ENCODE measurements around the gene OBSCN. TPM values are rescaled to one million over a fixed set of nuclear protein-coding genes. Genes with fewer than 3 reads are reported as not detected.

OBSCN gene
- total and polyA plus RNA-seq, 2 of the 13 experiments (the other 11 are each of a cell fraction or from before 2014, with no cell fraction given) = 0.20 TPM

- CTCF ChIA-PET (ENCODE audit: low intra/inter-chr PET ratio, low total read pairs) = no interaction called here
- DNase-seq (ENCODE audit: low spot score) = no peak
- Histone ChIP-seq H3K4me3 (replicated peaks in 1 of 3; ENCODE audit: insufficient read depth in 1 of 3, low read depth in 2 of 3, low read length in 3 of 3) (no peak overlapping the region), H4K20me1 (ENCODE audit: insufficient read depth, low read length) (no peaks in the 10 kb centered on the region), H2AFZ (ENCODE audit: low read length) (no peak overlapping the region), H3K9me3 (ENCODE audit: low read length) (no peaks in the 10 kb centered on the region), H3K4me1 (ENCODE audit: insufficient read depth, low read length) (no peaks in the 10 kb centered on the region), H3K27me3 (ENCODE audit: control insufficient read depth in 1 of 2, insufficient read depth in 2 of 2, low read length in 2 of 2) (peaks cover 3 to 40% of the 10 kb centered on the region in 2 experiments), H3K9ac (ENCODE audit: insufficient read depth, low read depth, low read length) (no peak overlapping the region), H3K79me2 (ENCODE audit: insufficient read depth, low read length) (no peaks in the 10 kb centered on the region), H3K27ac (ENCODE audit: extremely low read length, insufficient read depth, low read length) (no peak overlapping the region), H3K4me2 (ENCODE audit: low read depth, low read length) (no peak overlapping the region), H3K36me3 (replicated peaks in 1 of 2; ENCODE audit: control insufficient read depth in 1 of 2, insufficient read depth in 2 of 2, low read length in 2 of 2) (no peaks in the 10 kb centered on the region)
- intact Hi-C loops (cut with micrococcal nuclease; ENCODE audit: unreplicated experiment) (no loop called here), in situ Hi-C loops (cut with HindIII; ENCODE audit: extremely low pct_ligation_motif_present, low pct_unique_long_range_greater_than_20kb) (no loop called here)
- BruUV-seq (replicated peaks) = no TSS peak
- no peak for ATAC-seq
- FAIRE-seq = no peak
- TF ChIP-seq PAX8 (CRISPR knock-in tag; IDR thresholded peaks at IDR 0.05; ENCODE audit: borderline replicate concordance) (no peak), GTF2F1 (IDR thresholded peaks at IDR 0.05; ENCODE audit: low read length) (no peak), SUZ12 (IDR thresholded peaks at IDR 0.05; ENCODE audit: low read depth, low read length) (no peak)
- POLR2A ChIA-PET = no interaction called here
- whole genome bisulfite sequencing (ENCODE audit: low lambda C conversion rate) = 20% methylated on average over 2 of the region's 13 CpGs
Measured at GRCh38 chr1:228215663-228216116, 7.8 kb downstream of the OBSCN start.

DNA sequence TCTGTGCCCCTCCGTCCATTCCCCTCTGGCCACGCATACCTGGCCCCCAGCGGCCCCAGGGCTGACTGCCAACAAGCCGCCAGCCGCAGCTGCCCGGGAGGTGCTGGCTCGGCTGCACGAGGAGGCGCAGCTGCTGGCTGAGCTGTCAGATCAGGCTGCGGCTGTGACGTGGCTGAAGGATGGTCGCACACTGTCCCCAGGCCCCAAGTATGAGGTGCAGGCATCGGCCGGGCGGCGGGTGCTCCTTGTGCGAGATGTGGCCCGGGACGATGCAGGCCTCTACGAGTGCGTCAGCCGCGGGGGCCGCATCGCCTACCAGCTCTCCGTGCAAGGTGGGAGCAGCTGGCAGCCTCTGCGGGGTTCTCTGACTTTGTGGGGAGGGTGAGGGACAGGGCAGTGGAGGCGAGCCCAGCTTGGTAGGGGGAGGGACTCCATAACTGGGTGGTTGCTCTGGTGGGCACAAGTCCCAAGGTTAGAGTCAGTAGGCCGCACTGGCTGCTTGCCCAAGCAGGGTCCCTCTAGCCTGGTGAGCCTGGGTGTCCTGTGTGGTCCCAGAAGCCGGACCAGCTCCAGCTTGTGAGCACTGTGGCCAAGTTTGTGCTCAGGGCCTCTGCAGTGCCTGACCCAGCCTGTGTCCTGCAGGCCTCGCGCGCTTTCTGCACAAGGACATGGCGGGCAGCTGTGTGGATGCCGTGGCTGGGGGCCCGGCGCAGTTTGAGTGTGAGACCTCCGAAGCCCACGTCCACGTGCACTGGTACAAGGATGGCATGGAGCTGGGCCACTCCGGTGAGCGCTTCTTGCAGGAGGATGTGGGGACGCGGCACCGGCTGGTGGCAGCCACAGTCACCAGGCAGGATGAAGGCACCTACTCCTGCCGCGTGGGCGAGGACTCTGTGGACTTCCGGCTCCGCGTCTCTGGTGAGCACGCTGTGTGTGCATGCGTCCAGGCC is 8.8 kb downstream of the OBSCN start:
- intact Hi-C loops (cut with micrococcal nuclease; ENCODE audit: unreplicated experiment) = no loop called here
- ATAC-seq = no peak

More for the DNA sequence above, 8.8 kb downstream of the OBSCN start:
- H3K27me3 ChIP-seq (ENCODE audit: control insufficient read depth in 1 of 2, insufficient read depth in 2 of 2, low read length in 2 of 2) = peaks cover 3 to 40% of the 10 kb centered on the region in 2 experiments
- no peaks in the 10 kb centered on the region for H3K4me1 ChIP-seq (ENCODE audit: insufficient read depth, low read length)
- no peak overlapping the region for H3K4me3 ChIP-seq (replicated peaks in 1 of 3; ENCODE audit: insufficient read depth in 1 of 3, low read depth in 2 of 3, low read length in 3 of 3)
- FAIRE-seq (no peak), DNase-seq (ENCODE audit: low spot score) (no peak)
- H3K36me3 ChIP-seq (replicated peaks in 1 of 2; ENCODE audit: control insufficient read depth in 1 of 2, insufficient read depth in 2 of 2, low read length in 2 of 2) = no peaks in the 10 kb centered on the region
- in situ Hi-C loops (cut with HindIII; ENCODE audit: extremely low pct_ligation_motif_present, low pct_unique_long_range_greater_than_20kb) = no loop called here
- no peaks in the 10 kb centered on the region for H3K79me2 ChIP-seq (ENCODE audit: insufficient read depth, low read length)
- no TSS peak for BruUV-seq (replicated peaks)
- no peaks in the 10 kb centered on the region for H3K9me3 ChIP-seq (ENCODE audit: low read length)
- WGBS (ENCODE audit: low lambda C conversion rate) = 47% methylated on average over 25 of the region's 53 CpGs
- H2AFZ ChIP-seq (ENCODE audit: low read length) = no peak overlapping the region
- no peak overlapping the region for H3K4me2 ChIP-seq (ENCODE audit: low read depth, low read length)
- TF ChIP-seq ZNF329 (CRISPR knock-in tag; IDR thresholded peaks at IDR 0.05; ENCODE audit: low read depth) = peak; percentile 85
- TF ChIP-seq, protein P1, sequence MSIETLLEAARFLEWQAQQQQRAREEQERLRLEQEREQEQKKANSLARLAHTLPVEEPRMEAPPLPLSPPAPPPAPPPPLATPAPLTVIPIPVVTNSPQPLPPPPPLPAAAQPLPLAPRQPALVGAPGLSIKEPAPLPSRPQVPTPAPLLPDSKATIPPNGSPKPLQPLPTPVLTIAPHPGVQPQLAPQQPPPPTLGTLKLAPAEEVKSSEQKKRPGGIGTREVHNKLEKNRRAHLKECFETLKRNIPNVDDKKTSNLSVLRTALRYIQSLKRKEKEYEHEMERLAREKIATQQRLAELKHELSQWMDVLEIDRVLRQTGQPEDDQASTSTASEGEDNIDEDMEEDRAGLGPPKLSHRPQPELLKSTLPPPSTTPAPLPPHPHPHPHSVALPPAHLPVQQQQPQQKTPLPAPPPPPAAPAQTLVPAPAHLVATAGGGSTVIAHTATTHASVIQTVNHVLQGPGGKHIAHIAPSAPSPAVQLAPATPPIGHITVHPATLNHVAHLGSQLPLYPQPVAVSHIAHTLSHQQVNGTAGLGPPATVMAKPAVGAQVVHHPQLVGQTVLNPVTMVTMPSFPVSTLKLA (IDR thresholded peaks at IDR 0.05) = no peak
- no peak overlapping the region for H3K27ac ChIP-seq (ENCODE audit: extremely low read length, insufficient read depth, low read length)
- H4K20me1 ChIP-seq (ENCODE audit: insufficient read depth, low read length) = no peaks in the 10 kb centered on the region
- POLR2A ChIA-PET = no interaction called here
- CTCF ChIA-PET (ENCODE audit: low intra/inter-chr PET ratio, low total read pairs) = no interaction called here
- no peak overlapping the region for H3K9ac ChIP-seq (ENCODE audit: insufficient read depth, low read depth, low read length)
